ENCODE results near the gene PLAGL2. TPM values are rescaled to one million over a fixed set of nuclear protein-coding genes. Genes with fewer than 3 reads are reported as not detected.

The PLAGL2 gene
- 13.4 to 14.3 TPM (median 13.6 TPM) in 5 replicates for total RNA-seq (2022; extraction: Qiagen RNA extraction; ENCODE audit: low read depth)

GRCh38 chr20:32207626-32208498, at the start of gene PLAGL2, which contains the start of gene POFUT1:
PLAGL2 (minus strand) TSS chr20:32207743; CDS start chr20:32202178, 5,565 bp downstream.
POFUT1 (plus strand) TSS chr20:32207880; CDS start chr20:32207942, 62 bp downstream.

Other genes with a start within 250 kb of the PLAGL2 start
- 0.01 to 0.04 TPM (median 0.02 TPM) in 5 replicates for gene XKR7, start 239.6 kb downstream of the PLAGL2 start, total RNA-seq (2022; extraction: Qiagen RNA extraction; ENCODE audit: low read depth)
- gene CCM2L, start 197.3 kb downstream of the PLAGL2 start, total RNA-seq (2022; extraction: Qiagen RNA extraction; ENCODE audit: low read depth) = 0.28 to 0.78 TPM (median 0.62 TPM) in 5 replicates
- 0.03 to 0.11 TPM (median 0.09 TPM) in 3 of 5 replicates, not detected in the others for gene HCK, start 155.5 kb downstream of the PLAGL2 start, total RNA-seq (2022; extraction: Qiagen RNA extraction; ENCODE audit: low read depth)
- 38.0 to 42.1 TPM (median 40.2 TPM) in 5 replicates for gene TM9SF4, start 98.0 kb downstream of the PLAGL2 start, total RNA-seq (2022; extraction: Qiagen RNA extraction; ENCODE audit: low read depth)
- 40.2 to 48.6 TPM (median 46.0 TPM) in 5 replicates for gene POFUT1, start 137 bp upstream of the PLAGL2 start, total RNA-seq (2022; extraction: Qiagen RNA extraction; ENCODE audit: low read depth)
- gene KIF3B, start 69.9 kb upstream of the PLAGL2 start, total RNA-seq (2022; extraction: Qiagen RNA extraction; ENCODE audit: low read depth) = 24.9 to 29.9 TPM (median 28.4 TPM) in 5 replicates
- 32.5 to 36.0 TPM (median 34.7 TPM) in 5 replicates for gene ASXL1, start 150.6 kb upstream of the PLAGL2 start, total RNA-seq (2022; extraction: Qiagen RNA extraction; ENCODE audit: low read depth)